Measurements from ENCODE around the gene MAP3K14. TPM values are rescaled to one million over a fixed set of nuclear protein-coding genes. Genes with fewer than 3 reads are reported as not detected.

The MAP3K14 gene
- total and polyA plus RNA-seq, 9 donors = 2.4 to 19.8 (median 10.7) TPM

GRCh38 chr17:45246338-45246737 lies 70.5 kb downstream of the MAP3K14 start:
- H3K27ac ChIP-seq = no peak overlapping the region
- no peak for TF ChIP-seq CTCF (IDR thresholded peaks at IDR 0.05)
- no peak for TF ChIP-seq POLR2A (IDR thresholded peaks at IDR 0.05)
- TF ChIP-seq EP300 (IDR thresholded peaks at IDR 0.05) = no peak
- no peaks in the 10 kb centered on the region for H3K9me3 ChIP-seq
- DNase-seq = peak in 1 of 5 donors; percentile 16
- no peaks in the 10 kb centered on the region for H3K36me3 ChIP-seq
- peaks cover 10% of the 10 kb centered on the region for H3K4me1 ChIP-seq (ENCODE audit: insufficient read depth)
- H3K4me3 ChIP-seq = no peak overlapping the region
- H3K27me3 ChIP-seq = no peaks in the 10 kb centered on the region
- 54 to 64% (median 56%) methylated on average over 8 of the region's 8 CpGs for WGBS, 3 donors
- intact Hi-C loops (cut with DNase I) = no loop called here

- no peaks in the 10 kb centered on the region for H3K36me3 ChIP-seq
Observed at GRCh38 chr17:45244725-45245656, 71.8 kb downstream of the MAP3K14 start.

GRCh38 chr17:45243750-45244149 lies 73.1 kb downstream of the MAP3K14 start:
- DNase-seq = no peak
- intact Hi-C loops (cut with DNase I) = no loop called here
- no peaks in the 10 kb centered on the region for H3K36me3 ChIP-seq
- no peak overlapping the region for H3K27ac ChIP-seq
- H3K4me3 ChIP-seq = no peak overlapping the region
- H3K9me3 ChIP-seq = no peaks in the 10 kb centered on the region
- H3K27me3 ChIP-seq = no peaks in the 10 kb centered on the region
- peaks cover 11% of the 10 kb centered on the region for H3K4me1 ChIP-seq (ENCODE audit: insufficient read depth)
- 52 to 64% (median 57%) methylated on average over 10 to 18 of the region's 18 CpGs for WGBS, 3 donors
- TF ChIP-seq CTCF (IDR thresholded peaks at IDR 0.05) (no peak), EP300 (IDR thresholded peaks at IDR 0.05) (no peak), POLR2A (IDR thresholded peaks at IDR 0.05) (no peak)

More at GRCh38 chr17:45244725-45245656, 71.8 kb downstream of the MAP3K14 start:
- TF ChIP-seq CTCF (IDR thresholded peaks at IDR 0.05) (no peak), EP300 (IDR thresholded peaks at IDR 0.05) (no peak), POLR2A (IDR thresholded peaks at IDR 0.05) (no peak)
- no peaks in the 10 kb centered on the region for H3K27me3 ChIP-seq
- DNase-seq = peak in 1 of 5 donors; percentile 21
- intact Hi-C loops (cut with DNase I) = no loop called here
- H3K9me3 ChIP-seq = no peaks in the 10 kb centered on the region
- H3K4me3 ChIP-seq = no peak overlapping the region
- WGBS, 3 donors = 89 to 93% (median 91%) methylated on average over 21 of the region's 21 CpGs
- H3K27ac ChIP-seq = no peak overlapping the region
- H3K4me1 ChIP-seq (ENCODE audit: insufficient read depth) = peaks cover 11% of the 10 kb centered on the region

- whole genome bisulfite sequencing, 3 donors = 14 to 17% (median 17%) methylated on average over 14 to 18 of the region's 18 CpGs
- H3K36me3 ChIP-seq = no peaks in the 10 kb centered on the region
- no peaks in the 10 kb centered on the region for H3K9me3 ChIP-seq
- no peaks in the 10 kb centered on the region for H3K27me3 ChIP-seq
- intact Hi-C loops (cut with DNase I) = no loop called here
- DNase-seq = no peak
- no peak overlapping the region for H3K4me3 ChIP-seq
- H3K4me1 ChIP-seq (ENCODE audit: insufficient read depth) = peaks cover 10% of the 10 kb centered on the region
- H3K27ac ChIP-seq = no peak overlapping the region
- TF ChIP-seq POLR2A (IDR thresholded peaks at IDR 0.05) = no peak
- no peak for TF ChIP-seq EP300 (IDR thresholded peaks at IDR 0.05)
- TF ChIP-seq CTCF (IDR thresholded peaks at IDR 0.05) = no peak
Observed at GRCh38 chr17:45242029-45242414, 74.8 kb downstream of the MAP3K14 start.

Data from ovary (tissue), 9 donors.